GM12801 (cell line): ENCODE measurements around the gene PSMG2.

Experiments
- TF ChIP-seq, protein P1 (sequence below): IDR thresholded peaks from one replicate; pipeline ENCODE4 v1.5.1; 2011; ENCODE audit warnings: control low read depth; ENCODE audit not compliant: insufficient read length; ENCODE audit errors: extremely low read depth

Gene PSMG2

DNA sequence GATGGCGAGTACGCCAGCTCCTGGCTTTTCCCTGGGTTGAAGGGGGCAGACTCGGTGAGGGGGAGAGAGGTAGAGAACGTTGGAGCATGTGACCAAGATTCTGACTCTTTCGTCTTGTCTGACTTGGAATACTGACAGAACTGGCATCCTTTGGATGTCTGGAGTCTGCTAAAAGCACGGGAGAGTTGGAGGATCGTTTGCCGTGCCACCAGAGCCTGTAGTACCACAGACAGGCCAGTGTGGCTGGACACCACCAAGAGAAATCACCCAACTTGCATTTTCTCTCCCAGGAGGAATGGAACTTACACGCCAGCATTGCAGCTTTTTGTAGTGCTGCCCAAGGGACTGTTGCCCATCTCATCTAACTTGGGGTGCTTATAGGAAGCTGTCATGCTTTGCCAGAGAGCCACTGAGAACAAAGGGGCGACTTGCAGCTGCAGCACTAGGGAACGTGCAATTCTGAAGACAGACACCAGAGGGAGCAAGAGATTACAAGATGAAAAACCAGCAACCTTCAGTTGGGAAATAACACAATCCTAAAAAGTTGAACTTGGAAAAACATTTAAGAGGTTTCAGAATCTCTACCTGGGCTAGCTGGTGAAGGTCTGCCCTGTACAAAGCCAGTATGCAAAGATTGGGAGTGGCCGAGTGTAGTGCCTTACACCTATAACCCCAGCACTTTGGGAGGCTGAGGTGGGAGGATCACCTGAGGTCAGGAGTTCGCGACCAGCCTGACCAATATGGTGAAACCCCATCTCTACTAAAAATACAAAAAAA, 24.1 kb downstream of the PSMG2 start:
- TF ChIP-seq, protein P1, sequence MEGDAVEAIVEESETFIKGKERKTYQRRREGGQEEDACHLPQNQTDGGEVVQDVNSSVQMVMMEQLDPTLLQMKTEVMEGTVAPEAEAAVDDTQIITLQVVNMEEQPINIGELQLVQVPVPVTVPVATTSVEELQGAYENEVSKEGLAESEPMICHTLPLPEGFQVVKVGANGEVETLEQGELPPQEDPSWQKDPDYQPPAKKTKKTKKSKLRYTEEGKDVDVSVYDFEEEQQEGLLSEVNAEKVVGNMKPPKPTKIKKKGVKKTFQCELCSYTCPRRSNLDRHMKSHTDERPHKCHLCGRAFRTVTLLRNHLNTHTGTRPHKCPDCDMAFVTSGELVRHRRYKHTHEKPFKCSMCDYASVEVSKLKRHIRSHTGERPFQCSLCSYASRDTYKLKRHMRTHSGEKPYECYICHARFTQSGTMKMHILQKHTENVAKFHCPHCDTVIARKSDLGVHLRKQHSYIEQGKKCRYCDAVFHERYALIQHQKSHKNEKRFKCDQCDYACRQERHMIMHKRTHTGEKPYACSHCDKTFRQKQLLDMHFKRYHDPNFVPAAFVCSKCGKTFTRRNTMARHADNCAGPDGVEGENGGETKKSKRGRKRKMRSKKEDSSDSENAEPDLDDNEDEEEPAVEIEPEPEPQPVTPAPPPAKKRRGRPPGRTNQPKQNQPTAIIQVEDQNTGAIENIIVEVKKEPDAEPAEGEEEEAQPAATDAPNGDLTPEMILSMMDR: no peak

DNA sequence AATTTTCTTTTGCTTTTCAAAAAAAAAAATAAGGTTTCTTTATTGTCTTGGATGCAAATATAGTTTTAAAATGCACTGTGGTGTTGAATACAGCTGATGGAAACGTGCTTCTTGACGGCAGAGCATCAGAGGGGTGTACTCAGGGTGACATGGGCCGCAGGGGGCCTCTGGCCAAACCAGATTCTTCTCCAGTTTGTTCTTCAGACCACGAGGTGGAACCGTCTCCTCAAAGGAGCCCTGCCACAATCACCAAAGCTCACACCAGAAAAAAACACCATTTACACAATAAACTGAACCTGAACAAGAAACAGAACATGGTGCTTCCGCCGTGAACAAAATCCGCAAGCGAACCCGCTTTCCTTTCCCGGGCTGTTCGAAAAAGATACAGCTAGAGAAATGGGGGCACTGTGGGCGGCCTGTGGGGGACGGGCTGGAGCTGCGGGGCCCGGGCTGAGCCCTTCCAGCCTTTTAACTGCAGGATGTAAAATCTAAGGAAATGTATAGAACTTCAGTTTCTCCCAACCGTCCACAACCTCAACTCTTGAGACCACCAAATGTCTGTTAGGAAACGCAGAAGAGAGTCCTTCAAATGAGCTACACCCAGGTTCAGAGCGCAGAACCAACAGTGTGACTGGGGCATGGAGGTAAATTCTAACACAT, 34.5 kb downstream of the PSMG2 start:
- TF ChIP-seq, protein P1: no peak

GRCh38 chr18:12741351-12741750, 38.5 kb downstream of the PSMG2 start:
- TF ChIP-seq, protein P1: no peak

DNA sequence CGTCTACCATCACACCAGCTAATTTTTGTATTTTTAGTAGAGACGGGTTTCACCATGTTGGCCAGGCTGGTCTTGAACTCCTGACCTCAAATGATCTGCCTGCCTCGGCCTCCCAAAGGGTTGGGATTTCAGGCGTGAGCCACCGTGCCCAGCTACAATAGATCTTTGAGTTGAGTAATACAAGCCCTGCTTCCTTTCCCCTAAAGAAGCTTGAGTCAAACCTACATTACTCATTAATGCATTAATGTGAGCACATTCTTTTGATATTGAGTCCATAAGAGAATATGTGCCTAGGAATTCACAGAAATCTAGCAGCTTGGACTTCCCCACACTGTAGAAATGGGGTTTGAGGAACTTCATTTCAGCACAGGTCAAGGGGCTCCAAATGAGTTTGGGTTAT, 39.6 kb downstream of the PSMG2 start:
- TF ChIP-seq, protein P1: no peak

- TF ChIP-seq, protein P1: no peak
Measured at GRCh38 chr18:12744103-12744502, 41.3 kb downstream of the PSMG2 start.

DNA sequence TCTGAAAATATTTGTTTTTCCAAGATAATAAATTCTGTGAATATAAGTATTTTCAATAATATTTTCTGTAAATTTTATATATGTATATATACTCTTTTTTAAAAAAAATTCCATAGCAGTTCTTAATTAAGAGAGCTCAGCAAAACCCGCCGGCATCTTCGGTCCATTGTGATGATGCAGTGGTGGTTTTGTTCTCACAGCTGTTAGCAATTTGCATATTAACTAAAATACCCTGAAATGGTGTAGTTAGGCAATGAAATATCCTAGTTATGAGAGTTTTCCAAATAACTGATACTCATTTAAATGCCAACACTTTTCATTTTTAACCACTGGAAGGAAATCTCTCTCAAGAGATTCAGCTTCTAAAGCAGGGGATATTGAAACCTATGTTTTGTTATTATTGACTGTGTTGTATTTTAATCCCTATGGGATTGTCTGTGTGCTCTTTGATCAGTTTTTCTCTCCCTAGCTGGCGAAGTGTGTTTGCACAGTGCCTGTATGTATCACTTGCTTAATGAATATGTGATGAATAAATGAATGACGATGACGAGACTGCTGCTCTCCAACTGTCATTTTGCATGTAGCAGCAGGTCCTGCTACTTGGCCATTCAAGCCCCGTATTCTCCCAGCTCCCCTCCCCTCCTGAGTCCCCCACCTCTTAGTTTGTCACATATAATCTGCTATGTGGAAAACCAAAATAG, 42.4 kb downstream of the PSMG2 start:
- TF ChIP-seq, protein P1: no peak

GRCh38 chr18:12747530-12748315, 44.9 kb downstream of the PSMG2 start:
- TF ChIP-seq, protein P1: no peak
